NCI-H748 (cell line): ENCODE measurements around the gene GNG7.
"Not testable (repeated sequence)": the region's sequence is repeated elsewhere in the genome, so short reads cannot be mapped to it uniquely, and the experiment has no call there.

Experiments used
- DNase-seq: peaks from one replicate; lab custom pipeline; 2025; ENCODE audit not compliant: unreplicated experiment; lab: John Stamatoyannopoulos, UW

GNG7 gene

DNA sequence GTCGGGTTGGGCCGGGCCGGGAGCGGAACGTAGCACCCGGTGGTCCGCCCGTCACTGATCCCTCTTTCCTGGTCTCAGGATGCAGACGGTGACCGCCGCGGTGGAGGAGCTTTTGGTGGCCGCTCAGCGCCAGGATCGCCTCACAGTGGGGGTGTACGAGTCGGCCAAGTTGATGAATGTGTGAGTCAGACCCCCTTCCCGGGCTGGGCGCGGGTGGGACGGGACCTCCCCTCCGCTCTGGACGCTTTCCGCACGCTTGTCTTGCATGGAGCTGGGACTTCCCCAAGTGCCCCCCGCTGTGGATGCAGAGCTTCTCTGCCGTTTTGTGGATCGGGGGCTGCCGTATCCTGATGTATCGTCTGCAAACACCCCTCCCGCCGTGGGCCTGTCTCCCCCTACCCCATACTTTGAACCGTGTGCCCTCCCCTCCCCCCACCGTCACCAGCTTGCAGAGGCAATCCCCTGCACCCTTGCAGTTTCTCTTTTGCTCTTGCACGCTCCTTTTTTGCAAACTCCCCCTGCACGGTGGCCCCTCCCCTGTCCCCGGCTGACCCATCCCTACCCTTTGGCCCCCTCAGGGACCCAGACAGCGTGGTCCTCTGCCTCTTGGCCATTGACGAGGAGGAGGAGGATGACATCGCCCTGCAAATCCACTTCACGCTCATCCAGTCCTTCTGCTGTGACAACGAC, 225.9 kb downstream of the GNG7 start:
- DNase-seq: peak; percentile 44

DNA sequence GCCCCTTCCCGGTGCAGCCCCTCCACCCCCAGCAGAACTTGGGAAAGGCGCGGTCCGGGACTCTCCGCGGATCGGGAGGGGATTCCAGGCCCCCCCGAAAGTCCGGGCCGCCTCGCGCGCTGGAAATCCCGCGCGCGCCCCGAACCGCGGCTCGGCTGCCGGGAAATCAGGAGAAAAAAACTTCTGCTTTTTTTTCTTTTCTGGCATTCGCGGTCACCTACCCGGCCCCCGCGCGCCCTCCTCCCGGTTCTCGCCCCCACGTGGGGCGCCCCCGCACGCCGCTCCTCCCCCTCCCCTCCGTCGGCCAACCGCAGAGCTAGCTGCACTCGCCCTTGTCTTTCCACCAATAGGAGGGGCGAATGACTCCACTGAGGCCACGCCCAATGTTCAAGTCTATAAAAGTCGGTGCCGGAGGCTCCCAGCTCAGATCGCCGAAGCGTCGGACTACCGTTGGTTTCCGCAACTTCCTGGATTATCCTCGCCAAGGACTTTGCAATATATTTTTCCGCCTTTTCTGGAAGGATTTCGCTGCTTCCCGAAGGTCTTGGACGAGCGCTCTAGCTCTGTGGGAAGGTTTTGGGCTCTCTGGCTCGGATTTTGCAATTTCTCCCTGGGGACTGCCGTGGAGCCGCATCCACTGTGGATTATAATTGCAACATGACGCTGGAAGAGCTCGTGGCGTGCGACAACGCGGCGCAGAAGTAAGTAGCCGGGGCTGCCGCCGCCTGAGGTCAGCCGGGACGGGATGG, 226.6 kb downstream of the GNG7 start, which contains the start of gene GADD45B:
TSS of gene GADD45B (plus strand) at position 426 of the 749 bp plus-strand sequence. CDS start at position 658, 232 bp downstream.
- DNase-seq: peak; percentile 92

DNA sequence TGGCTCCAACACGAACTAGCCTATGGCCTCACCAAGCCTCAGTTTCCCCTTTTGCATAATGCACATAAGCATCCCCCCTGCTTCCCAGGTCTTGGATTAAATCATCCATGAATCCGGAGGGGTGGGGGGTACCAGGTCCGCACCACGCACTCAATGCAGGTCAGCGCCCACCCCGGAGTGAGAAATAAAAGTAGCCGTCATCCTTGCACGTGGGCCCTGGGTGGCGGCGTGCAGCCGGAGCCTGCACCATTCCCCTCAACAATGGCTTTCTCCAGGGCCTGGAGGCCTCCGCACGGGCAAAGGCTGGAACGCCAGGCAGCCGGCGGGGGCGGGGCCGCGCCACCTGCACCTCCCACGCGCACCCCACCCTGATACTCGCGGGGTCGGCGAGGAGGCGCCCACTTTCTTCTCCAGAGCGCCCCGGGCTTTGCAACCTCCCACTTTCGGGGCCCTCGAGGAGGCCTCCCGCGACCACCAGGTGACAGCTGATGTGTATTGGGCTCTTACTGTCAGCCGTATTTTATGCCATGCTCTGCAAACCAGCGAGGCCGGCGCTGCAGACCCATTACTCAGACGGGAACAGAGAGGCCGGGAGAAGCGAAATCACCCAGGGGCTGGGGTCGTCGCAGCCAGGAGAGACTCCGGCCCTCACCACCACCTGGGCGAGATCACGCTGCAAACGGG, 227.3 kb downstream of the GNG7 start:
- DNase-seq: peak; percentile 39

DNA sequence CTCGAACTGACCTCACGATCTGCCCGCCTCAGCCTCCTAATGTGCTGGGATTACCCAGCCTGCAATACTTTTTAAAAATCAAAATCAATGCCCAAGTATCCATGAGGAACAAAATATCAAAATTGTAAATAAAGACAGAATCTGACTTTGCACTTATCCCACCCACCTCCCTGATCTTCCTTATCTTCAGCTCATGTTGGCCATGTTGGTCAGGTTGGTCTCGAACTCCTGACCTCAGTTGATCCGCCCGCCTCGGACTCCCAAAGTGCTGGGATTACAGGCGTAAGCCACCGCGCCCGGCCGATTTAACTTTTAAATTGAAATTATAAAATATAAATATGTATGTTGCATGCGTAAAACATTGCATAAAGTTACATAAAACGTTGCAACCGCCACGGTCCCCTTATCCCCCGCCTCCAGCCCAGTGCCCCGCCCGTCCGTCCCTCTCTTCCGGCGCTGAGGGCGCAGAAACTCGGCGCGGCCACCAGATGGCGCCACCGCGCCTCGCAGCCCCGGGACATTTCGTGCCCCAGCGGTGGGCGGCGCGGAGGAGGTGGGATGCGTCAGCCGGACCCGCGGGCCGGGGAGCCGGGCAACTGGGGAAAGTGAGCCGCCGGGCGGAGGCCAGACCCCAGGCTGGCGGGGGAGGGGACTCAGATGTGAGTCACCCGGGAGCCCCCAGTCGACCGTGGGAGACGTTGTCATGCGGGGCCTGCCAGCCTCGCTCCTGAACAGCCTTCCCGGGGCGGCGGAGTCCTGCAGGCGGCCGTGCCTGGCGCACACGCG, 228.1 kb downstream of the GNG7 start:
- DNase-seq: peak; percentile 81

DNA sequence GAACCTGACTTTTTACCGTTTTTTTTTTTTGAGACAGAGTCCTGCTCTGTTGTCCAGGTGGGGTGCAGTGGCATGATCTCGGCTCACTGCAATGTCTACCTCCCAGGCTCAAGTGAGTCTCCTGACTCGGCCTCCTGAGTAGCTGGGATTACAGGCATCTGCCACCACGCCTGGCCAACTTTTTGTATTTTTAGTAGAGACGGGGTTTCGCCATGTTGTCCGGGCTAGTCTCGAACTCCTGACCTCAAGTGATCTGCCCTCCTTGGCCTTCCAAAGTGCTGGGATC, 232.6 kb downstream of the GNG7 start:
- DNase-seq: not testable (repeated sequence)

DNA sequence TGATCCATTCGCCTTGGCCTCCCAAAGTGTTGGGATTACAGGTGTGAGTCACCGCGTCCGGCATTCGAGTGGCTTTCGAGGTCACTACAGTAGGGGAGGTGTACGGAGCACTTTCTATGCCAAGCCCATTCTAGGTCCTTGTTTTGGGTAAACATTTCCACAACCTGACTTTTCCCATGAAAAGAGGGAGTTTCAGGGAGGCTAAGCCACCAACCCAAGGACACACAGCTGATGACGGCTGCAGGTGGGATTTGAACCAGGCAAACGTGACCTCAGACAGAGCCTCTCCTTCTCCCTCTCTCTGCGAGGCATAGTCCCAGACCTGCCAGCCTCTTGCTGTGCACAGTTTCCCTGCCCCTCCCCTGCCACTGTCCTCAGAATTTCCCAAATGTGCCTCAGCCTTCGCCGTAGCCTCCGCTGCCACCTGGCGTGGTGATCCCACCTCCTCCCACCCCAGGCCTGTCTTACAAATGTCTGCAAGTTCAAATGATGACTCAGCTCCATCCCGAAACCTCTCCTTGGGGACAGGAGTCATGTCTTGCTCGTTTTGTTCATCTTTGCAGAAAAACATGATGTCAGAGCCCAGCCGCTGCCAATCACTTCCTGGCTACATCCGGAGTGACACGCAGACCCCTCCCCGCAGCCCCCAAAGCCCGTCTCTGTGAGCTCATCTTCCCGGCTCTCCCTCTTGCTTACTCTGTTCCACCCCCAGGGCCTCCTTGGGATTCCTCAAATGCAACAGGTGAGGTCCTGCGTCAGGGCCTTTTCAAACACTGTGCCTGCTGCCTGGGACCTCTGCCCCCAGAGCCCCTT, 233.2 kb downstream of the GNG7 start:
- DNase-seq: no peak

DNA sequence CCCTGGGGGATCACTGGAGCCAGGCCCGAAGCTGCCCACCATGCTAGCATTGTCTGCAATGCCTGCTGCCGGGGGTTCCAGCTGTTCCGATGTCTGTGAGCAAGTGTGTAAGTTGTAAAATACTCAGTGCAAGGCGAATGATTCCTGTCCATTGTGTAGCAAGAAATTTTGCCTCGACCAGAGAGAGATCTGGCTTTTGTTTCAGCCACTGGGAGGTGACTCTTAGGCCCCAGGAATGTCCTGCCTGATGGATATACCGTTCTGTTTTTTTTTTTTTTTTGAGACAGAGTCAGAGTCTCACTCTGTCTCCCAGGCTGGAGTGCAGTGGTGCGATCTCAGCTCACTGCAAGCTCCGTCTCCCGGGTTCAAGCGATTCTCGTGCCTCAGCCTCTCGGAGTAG, 233.9 kb downstream of the GNG7 start:
- no peak for DNase-seq

DNA sequence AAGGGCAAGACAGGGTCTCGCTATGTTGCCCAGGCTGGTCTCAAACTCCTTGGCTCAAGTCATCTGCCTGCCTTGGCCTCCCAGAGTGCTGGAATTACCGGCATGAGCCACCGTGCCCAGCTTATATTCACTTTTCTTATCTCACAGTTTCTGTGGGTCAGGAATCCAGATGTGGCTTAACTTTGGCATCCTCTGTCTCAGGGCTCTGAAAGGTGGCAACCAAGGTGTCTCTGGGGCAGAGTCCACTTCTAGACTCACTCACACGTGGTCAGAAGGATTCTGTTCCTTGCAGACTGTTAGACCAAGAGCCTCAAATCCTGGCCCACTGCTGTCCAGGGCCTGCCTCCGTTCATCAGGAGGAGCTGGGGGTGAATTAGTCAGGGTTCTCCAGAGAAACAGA, 238.1 kb downstream of the GNG7 start:
- DNase-seq: no peak

DNA sequence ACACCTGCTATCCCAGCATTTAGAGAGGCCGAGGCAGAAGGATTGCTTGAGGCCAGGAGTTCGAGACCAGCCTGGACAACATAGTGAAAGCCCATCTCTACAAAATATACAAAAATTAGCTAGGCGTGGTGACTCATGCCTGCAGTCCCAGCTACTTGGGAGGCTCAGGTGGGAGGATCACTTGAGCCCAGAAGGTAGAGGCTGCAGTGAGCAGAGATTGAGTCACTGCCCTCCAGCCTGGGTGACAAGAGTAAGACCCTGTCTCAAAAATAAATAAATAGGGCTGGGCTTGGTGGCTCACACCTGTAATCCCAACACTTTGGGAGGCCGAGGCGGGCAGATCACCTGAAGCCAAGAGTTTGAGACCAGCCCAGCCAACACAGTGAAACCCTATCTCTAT, 238.8 kb downstream of the GNG7 start:
- DNase-seq: not testable (repeated sequence)

DNA sequence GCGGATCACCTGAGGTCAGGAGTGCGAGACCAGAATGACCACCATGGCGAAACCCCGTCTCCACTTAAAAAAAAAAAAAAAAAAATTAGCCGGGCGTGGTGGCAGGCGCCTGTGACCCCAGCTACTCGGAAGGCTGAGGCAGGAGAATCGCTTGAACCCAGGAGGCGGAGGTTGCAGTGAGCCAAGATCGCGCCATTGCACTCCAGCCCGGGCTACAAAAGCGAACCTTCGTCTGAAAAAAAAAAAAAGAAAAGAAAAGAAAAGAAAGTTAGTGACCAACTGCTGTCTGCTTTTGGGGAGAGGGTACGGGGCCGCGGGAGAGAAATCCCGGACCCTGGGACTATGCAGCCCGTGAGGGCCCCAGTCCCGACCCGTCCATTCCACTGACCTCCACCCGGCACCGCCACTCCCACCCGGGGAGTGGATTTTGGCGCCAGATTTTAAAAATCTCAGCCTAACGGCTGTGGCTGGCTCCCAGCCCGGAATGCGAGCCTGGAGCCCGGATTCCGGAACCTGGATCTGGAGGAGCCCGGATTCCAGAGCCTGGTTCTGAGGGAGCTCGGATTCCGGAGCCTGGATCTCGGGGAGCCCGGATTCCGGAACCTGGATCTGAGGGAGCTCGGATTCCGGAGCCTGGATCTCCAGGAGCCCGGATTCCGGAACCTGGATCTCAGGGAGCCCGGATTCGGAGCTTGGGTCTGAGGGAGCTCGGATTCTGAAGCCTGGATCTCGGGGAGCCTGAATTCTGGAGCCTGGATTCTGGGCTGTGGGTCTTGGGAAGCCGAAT, 239.7 kb downstream of the GNG7 start:
- DNase-seq: no peak

DNA sequence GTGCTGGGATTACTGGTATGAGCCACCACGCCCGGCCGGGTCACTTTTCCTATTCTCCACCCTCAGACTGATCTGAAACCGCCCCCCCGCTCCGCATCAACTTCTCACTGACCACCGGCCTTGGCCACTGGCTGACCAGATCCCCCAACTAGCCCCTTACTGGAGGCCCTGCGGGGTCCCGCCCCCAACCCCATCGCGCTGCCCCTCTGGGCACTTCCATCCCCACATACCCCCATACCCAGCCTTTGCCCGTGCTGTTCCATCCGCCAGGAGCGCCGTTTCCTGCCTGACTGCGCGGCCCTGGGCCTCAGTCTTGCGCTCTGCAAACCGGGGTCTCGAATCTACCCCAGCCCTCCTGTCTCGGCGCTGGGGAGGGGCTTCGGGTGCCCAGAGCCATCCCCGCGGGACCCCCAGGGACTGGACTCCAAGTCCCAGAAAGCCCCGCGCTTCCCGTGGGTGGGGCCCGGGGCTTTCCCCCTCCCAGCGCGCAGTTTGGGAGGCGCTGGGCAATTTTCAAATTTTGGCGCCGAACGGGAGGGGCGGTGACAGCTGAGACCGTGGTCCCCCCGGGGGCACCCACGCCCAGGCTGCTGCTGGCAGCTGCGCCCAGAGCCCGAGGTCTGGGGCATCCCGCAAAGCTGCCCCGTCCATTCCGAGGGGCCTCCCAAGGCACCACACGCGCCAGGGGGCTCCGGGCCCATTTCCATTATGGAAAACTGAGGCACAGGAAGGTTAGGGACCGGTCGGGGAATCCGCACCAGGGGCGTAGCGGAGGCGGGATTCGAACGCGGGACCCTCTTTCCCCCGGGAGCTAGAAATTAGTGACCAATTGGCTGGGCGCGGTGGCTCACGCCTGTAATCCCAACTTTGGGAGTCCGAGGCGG, 240.5 kb downstream of the GNG7 start:
- no peak for DNase-seq
